Keratinocyte (primary cell): ENCODE results near the gene ALG6. TPM values are rescaled to one million over a fixed set of nuclear protein-coding genes. Genes with fewer than 3 reads are reported as not detected.

Source experiments
- DNase-seq: peaks from one replicate; pipeline ENCODE4 v3.0.0-alpha.2; 2011; ENCODE audit warnings: low read depth, missing footprints, low spot score
- FAIRE-seq: peaks from 2 replicates; lab custom pipeline; 2011; peaks lifted over from hg19 to GRCh38; lab: Jason Lieb, UNC
- H2AFZ ChIP-seq: 2 replicates; pipeline ENCODE4 v1.6.0; 2012; ENCODE audit warnings: low read length, control low read depth, inconsistent platforms; ENCODE audit not compliant: control insufficient read depth
- H3K27ac ChIP-seq: 2 replicates; pipeline ENCODE4 v1.5.1; 2011; ENCODE audit warnings: low read length; ENCODE audit not compliant: control insufficient read depth, insufficient read depth
- H3K27me3 ChIP-seq: 3 replicates; pipeline ENCODE4 v1.6.0; 2011; ENCODE audit warnings: low read length; ENCODE audit not compliant: control insufficient read depth, insufficient read depth; ENCODE audit errors: extremely low read depth
- H3K36me3 ChIP-seq, 2 experiments: 2 replicates in 1 of 2; 3 replicates in 1 of 2; pipeline ENCODE4 v1.5.1; 2011; ENCODE audit warnings: low read length in 2 of 2, mild to moderate bottlenecking in 1 of 2; ENCODE audit not compliant: control insufficient read depth in 2 of 2, insufficient read depth in 2 of 2; ENCODE audit errors: extremely low read depth in 1 of 2
- H3K4me1 ChIP-seq: 3 replicates; pipeline ENCODE4 v1.5.1; 2011; ENCODE audit warnings: low read length; ENCODE audit not compliant: control insufficient read depth, insufficient read depth; ENCODE audit errors: extremely low read depth
- H3K4me2 ChIP-seq: 3 replicates; pipeline ENCODE4 v1.6.0; 2011; ENCODE audit warnings: low read depth, low read length; ENCODE audit not compliant: control insufficient read depth, insufficient read depth; ENCODE audit errors: extremely low read depth
- H3K4me3 ChIP-seq, 3 experiments: fragments of 200-600 bp in 1 of 3; sonication (generic) in 1 of 3; 2 replicates in 2 of 3; 3 replicates in 1 of 3; pipeline ENCODE4 v1.5.1; 2011 to 2016; ENCODE audit warnings: low read length in 3 of 3, mild to moderate bottlenecking in 3 of 3, control low read depth in 2 of 3, inconsistent platforms in 1 of 3, low read depth in 1 of 3, mixed read lengths in 1 of 3, mixed run types in 1 of 3, moderate library complexity in 1 of 3; ENCODE audit not compliant: control insufficient read depth in 2 of 3, insufficient read depth in 2 of 3; ENCODE audit errors: extremely low read depth in 1 of 3
- H3K79me2 ChIP-seq: 2 replicates; pipeline ENCODE4 v1.6.0; 2012; ENCODE audit warnings: low read length; ENCODE audit not compliant: control insufficient read depth, insufficient read depth
- H3K9ac ChIP-seq: 3 replicates; pipeline ENCODE4 v1.6.0; 2011; ENCODE audit warnings: low read length; ENCODE audit not compliant: control insufficient read depth, insufficient read depth; ENCODE audit errors: extremely low read depth
- H3K9me1 ChIP-seq: 3 replicates; pipeline ENCODE4 v1.6.0; 2011; ENCODE audit warnings: low read length; ENCODE audit not compliant: control insufficient read depth, insufficient read depth; ENCODE audit errors: extremely low read depth
- H3K9me3 ChIP-seq: 2 replicates; pipeline ENCODE4 v1.5.1; 2012; ENCODE audit warnings: low read depth, low read length; ENCODE audit not compliant: control insufficient read depth
- H4K20me1 ChIP-seq: 3 replicates; pipeline ENCODE4 v1.6.0; 2011; ENCODE audit warnings: low read length; ENCODE audit not compliant: control insufficient read depth, insufficient read depth; ENCODE audit errors: extremely low read depth
- CTCF ChIP-seq, 3 experiments: IDR thresholded peaks in 1 of 3; conservative IDR thresholded peaks in 1 of 3; optimal IDR thresholded peaks in 1 of 3; 2 replicates in 2 of 3; 3 replicates in 1 of 3; pipeline versions ENCODE3 to v1.5.1; 2011; ENCODE audit warnings: low read length in 3 of 3, mild to moderate bottlenecking in 3 of 3, moderate library complexity in 2 of 3, control low read depth in 1 of 3, inconsistent platforms in 1 of 3; ENCODE audit not compliant: insufficient read depth in 2 of 3; ENCODE audit errors: extremely low read depth in 1 of 3
- EZH2 ChIP-seq: IDR thresholded peaks from one replicate; pipeline ENCODE4 v1.6.1; 2012; ENCODE audit warnings: inconsistent platforms, mild to moderate bottlenecking, low read length, moderate library complexity
- dilution Hi-C: fragments of 300-500 bp; cut with MboI; formaldehyde crosslinking; loops from one replicate; pipeline ENCODE4 v1.7.0; 2020; ENCODE audit warnings: low sequenced_read_pairs; ENCODE audit not compliant: extremely low pct_ligation_motif_present
- polyA plus RNA-seq, 5 experiments: library from polyadenylated mRNA; depleted of rRNA in 3 of 5; stranded (reverse) in 3 of 5; stranded (forward) in 1 of 5; unstranded in 1 of 5; fragments of >200 nt; gene quantifications; 1 replicate in 1 of 5; 2 replicates in 3 of 5; 3 replicates in 1 of 5; pipeline versions ENCODE4 v1.2.1 to v1.2.3, GENCODE V29; 2011 to 2012; ENCODE audit warnings: missing spikeins in 2 of 5, low read depth in 1 of 5, low replicate concordance in 1 of 5

Gene ALG6
- polyA plus RNA-seq, 1 donor (not counting 4 experiments of a cell fraction or from before 2014, with no cell fraction given): 20.5 TPM

GRCh38 chr1:63321785-63322113, 45.7 kb upstream of the ALG6 start:
- dilution Hi-C loops: no loop called here
- H4K20me1 ChIP-seq: no peaks in the 10 kb centered on the region
- H3K79me2 ChIP-seq: no peaks in the 10 kb centered on the region
- H3K4me3 ChIP-seq: peak overlapping the region in 2 of 3 experiments; percentile 43 to 54
- H3K9me3 ChIP-seq: peaks cover 4% of the 10 kb centered on the region
- no peak overlapping the region for H2AFZ ChIP-seq
- peaks cover 6% of the 10 kb centered on the region for H3K4me1 ChIP-seq
- TF ChIP-seq CTCF (optimal IDR thresholded peaks at IDR 0.05 in 1 of 3, IDR thresholded peaks at IDR 0.05 in 1 of 3, conservative IDR thresholded peaks at IDR 0.05 in 1 of 3; ENCODE audit: extremely low read depth in 1 of 3, insufficient read depth in 2 of 3, low read length in 3 of 3) (no peak), EZH2 (no peak)
- peak overlapping the region; percentile 76 for H3K4me2 ChIP-seq
- DNase-seq: no peak
- no peak overlapping the region for H3K27ac ChIP-seq
- no peaks in the 10 kb centered on the region for H3K36me3 ChIP-seq
- H3K9ac ChIP-seq: no peak overlapping the region
- peaks cover 90% of the 10 kb centered on the region for H3K27me3 ChIP-seq
- no peaks in the 10 kb centered on the region for H3K9me1 ChIP-seq
- no peak for FAIRE-seq

GRCh38 chr1:63322114-63322943, 45.1 kb upstream of the ALG6 start, which contains the start of gene FOXD3:
Gene FOXD3 (plus strand): TSS chr1:63322567. CDS start chr1:63323059, 492 bp downstream.
- Histone ChIP-seq H3K4me1 (peaks cover 5% of the 10 kb centered on the region), H3K79me2 (no peaks in the 10 kb centered on the region), H2AFZ (peak within 1 kb of the TSS; percentile 22), H3K4me3 (peak within 1 kb of the TSS; percentile 34 to 54 (median 43)), H3K9me1 (no peaks in the 10 kb centered on the region), H3K27me3 (peaks cover 94% of the 10 kb centered on the region), H4K20me1 (peaks cover under 1% of the 10 kb centered on the region), H3K36me3 (no peaks in the 10 kb centered on the region), H3K4me2 (peak within 1 kb of the TSS; percentile 76), H3K27ac (no peak within 1 kb of the TSS), H3K9ac (no peak within 1 kb of the TSS), H3K9me3 (peaks cover 4% of the 10 kb centered on the region)
- DNase-seq: no peak
- FAIRE-seq: no peak
- TF ChIP-seq CTCF (optimal IDR thresholded peaks at IDR 0.05 in 1 of 3, IDR thresholded peaks at IDR 0.05 in 1 of 3, conservative IDR thresholded peaks at IDR 0.05 in 1 of 3; ENCODE audit: extremely low read depth in 1 of 3, insufficient read depth in 2 of 3, low read length in 3 of 3) (no peak), EZH2 (no peak)
- dilution Hi-C loops: no loop called here
